Fibroblast of lung (primary cell): Measurements from ENCODE around the gene ALMS1. TPM values are rescaled to one million over a fixed set of nuclear protein-coding genes. Genes with fewer than 3 reads are reported as not detected.
"Not testable (repeated sequence)": the region's sequence is repeated elsewhere in the genome, so short reads cannot be mapped to it uniquely, and the experiment has no call there.

Experiments
- DNase-seq, 2 donors: peaks; one replicate each; pipeline versions ENCODE4 v3.0.0 to v3.0.0-alpha.2; 2010; ENCODE audit warnings: low read depth in 2 of 2
- H2AFZ ChIP-seq: 2 replicates; pipeline ENCODE4 v1.5.1; 2012; ENCODE audit warnings: low read length, control low read depth, inconsistent platforms
- H3K27ac ChIP-seq: 2 replicates; pipeline ENCODE4 v1.5.1; 2011; ENCODE audit warnings: low read length, control low read depth; ENCODE audit not compliant: insufficient read depth
- H3K27me3 ChIP-seq: 2 replicates; pipeline ENCODE4 v1.5.1; 2011; ENCODE audit warnings: mild to moderate bottlenecking, low read length; ENCODE audit not compliant: control insufficient read depth, insufficient read depth
- H3K36me3 ChIP-seq: 2 replicates; pipeline ENCODE4 v1.5.1; 2011; ENCODE audit warnings: low read length; ENCODE audit not compliant: control insufficient read depth, insufficient read depth
- H3K4me1 ChIP-seq: 2 replicates; pipeline ENCODE4 v1.5.1; 2011; ENCODE audit warnings: low read length; ENCODE audit not compliant: control insufficient read depth, insufficient read depth; ENCODE audit errors: extremely low read depth
- H3K4me2 ChIP-seq: 2 replicates; pipeline ENCODE4 v1.5.1; 2011; ENCODE audit warnings: low read length, control low read depth; ENCODE audit not compliant: insufficient read depth; ENCODE audit errors: extremely low read depth
- H3K4me3 ChIP-seq, 4 experiments: fragments of 200-600 bp in 1 of 4; sonication (generic) in 1 of 4; replicated peaks in 1 of 4; 2 replicates each; pipeline ENCODE4 v1.5.1; 2011 to 2016; ENCODE audit warnings: low read length in 4 of 4, low read depth in 3 of 4, mild to moderate bottlenecking in 3 of 4, control low read depth in 2 of 4, inconsistent platforms in 1 of 4, mixed read lengths in 1 of 4; ENCODE audit not compliant: insufficient read depth in 1 of 4; ENCODE audit errors: control extremely low read depth in 1 of 4
- H3K79me2 ChIP-seq: 2 replicates; pipeline ENCODE4 v1.5.1; 2012; ENCODE audit warnings: mild to moderate bottlenecking, low read length, inconsistent platforms; ENCODE audit not compliant: control insufficient read depth, insufficient read depth
- H3K9ac ChIP-seq: 2 replicates; pipeline ENCODE4 v1.5.1; 2011; ENCODE audit warnings: mild to moderate bottlenecking, low read length, control low read depth; ENCODE audit not compliant: insufficient read depth
- H3K9me3 ChIP-seq: 2 replicates; pipeline ENCODE4 v1.5.1; 2012; ENCODE audit warnings: low read depth, low read length; ENCODE audit not compliant: control insufficient read depth, insufficient read depth
- H4K20me1 ChIP-seq: 2 replicates; pipeline ENCODE4 v1.5.1; 2011; ENCODE audit warnings: low read length; ENCODE audit not compliant: control insufficient read depth, insufficient read depth; ENCODE audit errors: extremely low read depth
- CTCF ChIP-seq, 2 donors: IDR thresholded peaks in 1 of 2; conservative IDR thresholded peaks in 1 of 2; 1 replicate in 1 of 2; 2 replicates in 1 of 2; pipeline ENCODE4 v1.5.1; 2011 to 2012; ENCODE audit warnings: low read length in 2 of 2, control low read depth in 1 of 2, inconsistent platforms in 1 of 2, low read depth in 1 of 2, mild to moderate bottlenecking in 1 of 2
- EZH2 ChIP-seq: IDR thresholded peaks from 2 replicates; pipeline ENCODE4 v1.5.1; 2012; ENCODE audit warnings: low read length, control low read depth, mild to moderate bottlenecking; ENCODE audit errors: missing control alignments
- polyA plus RNA-seq, 2 donors: library from polyadenylated mRNA; depleted of rRNA in 1 of 2; stranded (reverse) in 1 of 2; unstranded in 1 of 2; fragments of >200 nt; gene quantifications; 2 replicates each; pipeline ENCODE4 v1.2.1, GENCODE V29; 2011 to 2012; ENCODE audit warnings: missing spikeins in 1 of 2
- total RNA-seq: library from RNA; depleted of rRNA; stranded (reverse); fragments of >200 nt; gene quantifications from 2 replicates; pipeline ENCODE4 v1.2.1, GENCODE V29; 2014

The ALMS1 gene
- total and polyA plus RNA-seq, 2 donors (not counting 1 experiment from before 2014, with no cell fraction given): 7.5 to 13.4 TPM

- Histone ChIP-seq H4K20me1 (no peaks in the 10 kb centered on the region), H3K36me3 (no peaks in the 10 kb centered on the region), H3K79me2 (no peaks in the 10 kb centered on the region), H3K27ac (no peak overlapping the region), H3K4me1 (no peaks in the 10 kb centered on the region), H3K4me3 (no peak overlapping the region), H3K4me2 (no peak overlapping the region), H2AFZ (no peak overlapping the region), H3K9me3 (no peaks in the 10 kb centered on the region), H3K27me3 (no peaks in the 10 kb centered on the region), H3K9ac (no peak overlapping the region)
- TF ChIP-seq EZH2 (no peak), CTCF (conservative IDR thresholded peaks at IDR 0.05 in 1 of 2, IDR thresholded peaks at IDR 0.05 in 1 of 2; ENCODE audit: low read depth in 1 of 2, low read length in 2 of 2) (no peak)
- no peak for DNase-seq
Measured at GRCh38 chr2:73457982-73458381, 72.3 kb downstream of the ALMS1 start.

- not testable (repeated sequence) for H3K79me2 ChIP-seq
Measured at GRCh38 chr2:73462388-73462787, 76.8 kb downstream of the ALMS1 start.

GRCh38 chr2:73468376-73468775 lies 82.7 kb downstream of the ALMS1 start:
- Histone ChIP-seq H3K79me2 (no peaks in the 10 kb centered on the region), H3K36me3 (no peaks in the 10 kb centered on the region), H2AFZ (no peak overlapping the region), H3K27me3 (no peaks in the 10 kb centered on the region), H3K4me3 (no peak overlapping the region), H3K4me2 (no peak overlapping the region), H3K4me1 (no peaks in the 10 kb centered on the region), H3K27ac (no peak overlapping the region), H3K9me3 (no peaks in the 10 kb centered on the region), H4K20me1 (no peaks in the 10 kb centered on the region), H3K9ac (no peak overlapping the region)
- no peak for TF ChIP-seq EZH2
- TF ChIP-seq CTCF (conservative IDR thresholded peaks at IDR 0.05 in 1 of 2, IDR thresholded peaks at IDR 0.05 in 1 of 2; ENCODE audit: low read depth in 1 of 2, low read length in 2 of 2): no peak
- DNase-seq: no peak

More at GRCh38 chr2:73462388-73462787, 76.8 kb downstream of the ALMS1 start:
- not testable (repeated sequence) for H2AFZ ChIP-seq, H3K9me3 ChIP-seq, H3K4me2 ChIP-seq, H3K27ac ChIP-seq, H3K4me3 ChIP-seq, H3K36me3 ChIP-seq, H3K27me3 ChIP-seq, H4K20me1 ChIP-seq, H3K4me1 ChIP-seq, H3K9ac ChIP-seq, DNase-seq

GRCh38 chr2:73483874-73484273 lies 98.2 kb downstream of the ALMS1 start:
- not testable (repeated sequence) for H3K36me3 ChIP-seq, H3K79me2 ChIP-seq, H3K4me1 ChIP-seq, H3K27me3 ChIP-seq, H2AFZ ChIP-seq, H3K27ac ChIP-seq, H3K4me3 ChIP-seq, H3K9ac ChIP-seq, DNase-seq, H4K20me1 ChIP-seq, H3K9me3 ChIP-seq, H3K4me2 ChIP-seq
